Esophagus squamous epithelium (tissue), 4 donors: ENCODE measurements around the gene MAP2K5.

ENCODE experiments used
- CTCF ChIP-seq, 6 experiments: fragments of 450-650 bp in 4 of 6; fragments of 200-600 bp in 2 of 6; sonication (generic) in 2 of 6; IDR thresholded peaks; one replicate each; pipeline ENCODE4 v1.5.1; 2016 to 2019; ENCODE audit warnings: antibody characterized with exemption in 6 of 6, mild to moderate bottlenecking in 4 of 6, moderate library complexity in 4 of 6
- POLR2A ChIP-seq, 4 donors: fragments of 450-650 bp; IDR thresholded peaks; one replicate each; pipeline ENCODE4 v1.6.1; 2017; ENCODE audit warnings: antibody characterized with exemption in 4 of 4, mild to moderate bottlenecking in 4 of 4, moderate library complexity in 3 of 4

- TF ChIP-seq CTCF (IDR thresholded peaks at IDR 0.05) (no peak), POLR2A (IDR thresholded peaks at IDR 0.05) (no peak)
Measured at GRCh38 chr15:67821784-67822440, 279.4 kb downstream of the MAP2K5 start.
